Measurements from ENCODE around the gene KLHDC7A. TPM values are rescaled to one million over a fixed set of nuclear protein-coding genes. Genes with fewer than 3 reads are reported as not detected.

Gene KLHDC7A
- total and polyA plus RNA-seq, 10 of the 15 experiments (the other 5 are each of a cell fraction or from before 2014, with no cell fraction given), result not detected

DNA sequence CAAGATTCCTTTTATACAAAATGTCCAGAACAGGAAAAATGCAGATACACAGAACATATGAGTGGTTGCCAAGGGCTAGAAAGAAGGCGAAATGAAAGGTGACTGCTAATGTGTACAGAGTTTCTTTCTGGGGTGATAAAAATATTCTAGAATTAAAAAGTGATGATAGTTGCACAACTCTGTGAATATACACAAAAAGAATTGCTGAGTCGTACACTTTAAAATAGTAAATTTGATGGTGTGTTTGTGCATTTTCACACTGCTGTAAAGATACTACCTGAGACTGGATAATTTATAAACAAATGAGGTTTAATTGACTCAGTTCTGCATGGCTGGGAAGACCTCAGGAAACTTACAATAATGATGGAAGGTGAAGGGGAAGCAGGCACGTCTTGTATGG is 23.9 kb downstream of the KLHDC7A start (continued):
- TF ChIP-seq, protein P1, sequence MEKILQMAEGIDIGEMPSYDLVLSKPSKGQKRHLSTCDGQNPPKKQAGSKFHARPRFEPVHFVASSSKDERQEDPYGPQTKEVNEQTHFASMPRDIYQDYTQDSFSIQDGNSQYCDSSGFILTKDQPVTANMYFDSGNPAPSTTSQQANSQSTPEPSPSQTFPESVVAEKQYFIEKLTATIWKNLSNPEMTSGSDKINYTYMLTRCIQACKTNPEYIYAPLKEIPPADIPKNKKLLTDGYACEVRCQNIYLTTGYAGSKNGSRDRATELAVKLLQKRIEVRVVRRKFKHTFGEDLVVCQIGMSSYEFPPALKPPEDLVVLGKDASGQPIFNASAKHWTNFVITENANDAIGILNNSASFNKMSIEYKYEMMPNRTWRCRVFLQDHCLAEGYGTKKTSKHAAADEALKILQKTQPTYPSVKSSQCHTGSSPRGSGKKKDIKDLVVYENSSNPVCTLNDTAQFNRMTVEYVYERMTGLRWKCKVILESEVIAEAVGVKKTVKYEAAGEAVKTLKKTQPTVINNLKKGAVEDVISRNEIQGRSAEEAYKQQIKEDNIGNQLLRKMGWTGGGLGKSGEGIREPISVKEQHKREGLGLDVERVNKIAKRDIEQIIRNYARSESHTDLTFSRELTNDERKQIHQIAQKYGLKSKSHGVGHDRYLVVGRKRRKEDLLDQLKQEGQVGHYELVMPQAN (conservative IDR thresholded peaks at IDR 0.05), result no peak
- TF ChIP-seq EGR1 (IDR thresholded peaks at IDR 0.05; ENCODE audit: borderline replicate concordance in 1 of 2, low read depth in 2 of 2, low read length in 2 of 2), result no peak
- TF ChIP-seq, protein P2, sequence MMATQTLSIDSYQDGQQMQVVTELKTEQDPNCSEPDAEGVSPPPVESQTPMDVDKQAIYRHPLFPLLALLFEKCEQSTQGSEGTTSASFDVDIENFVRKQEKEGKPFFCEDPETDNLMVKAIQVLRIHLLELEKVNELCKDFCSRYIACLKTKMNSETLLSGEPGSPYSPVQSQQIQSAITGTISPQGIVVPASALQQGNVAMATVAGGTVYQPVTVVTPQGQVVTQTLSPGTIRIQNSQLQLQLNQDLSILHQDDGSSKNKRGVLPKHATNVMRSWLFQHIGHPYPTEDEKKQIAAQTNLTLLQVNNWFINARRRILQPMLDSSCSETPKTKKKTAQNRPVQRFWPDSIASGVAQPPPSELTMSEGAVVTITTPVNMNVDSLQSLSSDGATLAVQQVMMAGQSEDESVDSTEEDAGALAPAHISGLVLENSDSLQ (IDR thresholded peaks at IDR 0.05), result no peak

DNA sequence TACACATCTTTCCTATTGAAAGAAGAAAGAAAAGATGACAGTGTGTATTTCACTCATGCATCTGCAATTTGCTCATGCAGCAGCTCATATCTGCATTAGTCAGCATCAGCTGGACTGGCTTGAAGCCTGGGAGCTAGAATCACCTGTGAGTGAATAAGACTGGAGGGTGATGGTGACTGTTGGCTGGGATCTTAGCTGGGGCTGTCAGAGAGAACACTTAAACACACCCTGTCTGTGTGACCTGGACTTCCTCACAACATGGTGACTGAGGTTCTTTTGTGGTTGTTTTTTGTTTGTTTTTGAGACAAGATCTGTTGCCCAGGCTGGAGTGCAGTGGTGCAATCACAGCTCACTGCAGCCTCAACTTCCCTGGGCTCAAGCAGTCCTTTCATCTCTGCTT is 24.9 kb downstream of the KLHDC7A start:
- intact Hi-C loops (cut with micrococcal nuclease; ENCODE audit: unreplicated experiment) (no loop called here), in situ Hi-C loops (cut with MboI) (no loop called here)
- ChIA-PET SMC1A (ENCODE audit: uncharacterized antibody, unreplicated experiment) (no interaction called here), POLR2A (no interaction called here), RAD21 (ENCODE audit: unreplicated experiment) (no interaction called here), CTCF (no interaction called here)
- Histone ChIP-seq H3K4me1 (ENCODE audit: control insufficient read depth, insufficient read depth, low read length) (no peaks in the 10 kb centered on the region), H3K27ac (ENCODE audit: control insufficient read depth, insufficient read depth) (no peak overlapping the region), H4K20me1 (ENCODE audit: control insufficient read depth, insufficient read depth) (no peaks in the 10 kb centered on the region), H3K9me3 (replicated peaks; ENCODE audit: control insufficient read depth, insufficient read depth, low read length) (no peaks in the 10 kb centered on the region; the same call in 2 of the 3 replicates), H3K4me2 (ENCODE audit: control insufficient read depth, insufficient read depth) (no peak overlapping the region), H3K79me2 (ENCODE audit: control insufficient read depth, insufficient read depth, low read length) (no peaks in the 10 kb centered on the region), H2AFZ (ENCODE audit: control insufficient read depth, low read depth, low read length) (no peak overlapping the region), H3K9ac (ENCODE audit: control insufficient read depth, insufficient read depth, low read length) (no peak overlapping the region), H3K36me3 (ENCODE audit: control insufficient read depth in 2 of 2, insufficient read depth in 2 of 2, low read length in 1 of 2) (no peaks in the 10 kb centered on the region), H3K4me3 (no peak overlapping the region), H3K27me3 (replicated peaks in 1 of 2; ENCODE audit: control insufficient read depth in 2 of 2, insufficient read depth in 2 of 2, low read length in 1 of 2) (no peaks in the 10 kb centered on the region)
- TF ChIP-seq, protein P3, sequence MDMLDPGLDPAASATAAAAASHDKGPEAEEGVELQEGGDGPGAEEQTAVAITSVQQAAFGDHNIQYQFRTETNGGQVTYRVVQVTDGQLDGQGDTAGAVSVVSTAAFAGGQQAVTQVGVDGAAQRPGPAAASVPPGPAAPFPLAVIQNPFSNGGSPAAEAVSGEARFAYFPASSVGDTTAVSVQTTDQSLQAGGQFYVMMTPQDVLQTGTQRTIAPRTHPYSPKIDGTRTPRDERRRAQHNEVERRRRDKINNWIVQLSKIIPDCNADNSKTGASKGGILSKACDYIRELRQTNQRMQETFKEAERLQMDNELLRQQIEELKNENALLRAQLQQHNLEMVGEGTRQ (IDR thresholded peaks at IDR 0.05; ENCODE audit: borderline replicate concordance, low read depth, low read length), result no peak
- TF ChIP-seq TARDBP (IDR thresholded peaks at IDR 0.05; ENCODE audit: borderline replicate concordance) (no peak), CBFB (IDR thresholded peaks at IDR 0.05; ENCODE audit: low read depth) (no peak)
- TF ChIP-seq, protein P4, sequence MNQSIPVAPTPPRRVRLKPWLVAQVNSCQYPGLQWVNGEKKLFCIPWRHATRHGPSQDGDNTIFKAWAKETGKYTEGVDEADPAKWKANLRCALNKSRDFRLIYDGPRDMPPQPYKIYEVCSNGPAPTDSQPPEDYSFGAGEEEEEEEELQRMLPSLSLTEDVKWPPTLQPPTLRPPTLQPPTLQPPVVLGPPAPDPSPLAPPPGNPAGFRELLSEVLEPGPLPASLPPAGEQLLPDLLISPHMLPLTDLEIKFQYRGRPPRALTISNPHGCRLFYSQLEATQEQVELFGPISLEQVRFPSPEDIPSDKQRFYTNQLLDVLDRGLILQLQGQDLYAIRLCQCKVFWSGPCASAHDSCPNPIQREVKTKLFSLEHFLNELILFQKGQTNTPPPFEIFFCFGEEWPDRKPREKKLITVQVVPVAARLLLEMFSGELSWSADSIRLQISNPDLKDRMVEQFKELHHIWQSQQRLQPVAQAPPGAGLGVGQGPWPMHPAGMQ (IDR thresholded peaks at IDR 0.05; ENCODE audit: borderline replicate concordance), result no peak
- BruUV-seq (replicated peaks), result no TSS peak
- FAIRE-seq, result no peak
- DNase-seq (ENCODE audit: low read depth, low spot score), result no peak
- no peak for ATAC-seq

All from GM12878 (cell line).